ENCODE results near the gene TCF3. TPM values are rescaled to one million over a fixed set of nuclear protein-coding genes. Genes with fewer than 3 reads are reported as not detected.

The TCF3 gene
- total RNA-seq, 1 experiment from 2014 or later, result 304 TPM

DNA sequence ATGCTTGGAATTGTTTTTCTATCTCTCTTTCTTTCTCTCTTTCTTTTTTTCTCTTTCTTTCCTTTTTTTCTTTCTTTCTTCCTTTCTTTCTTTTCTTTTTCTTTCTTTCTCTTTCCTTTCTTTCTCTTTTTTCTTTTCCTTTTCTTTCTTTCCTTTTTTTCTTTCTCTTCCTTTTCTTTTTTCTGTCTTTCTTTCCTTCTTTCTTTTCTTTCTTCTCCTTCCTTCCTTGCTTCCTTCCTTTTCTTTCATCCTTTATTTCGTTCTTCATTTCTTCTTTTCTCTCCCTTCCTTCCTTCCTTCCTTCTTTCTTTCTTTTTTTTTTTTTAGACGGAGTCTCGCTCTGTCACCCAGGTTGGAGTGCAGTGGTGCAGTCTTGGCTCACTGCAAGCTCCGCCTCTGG, 82.4 kb downstream of the TCF3 start:
- peaks cover 3% of the 10 kb centered on the region for H3K79me1 ChIP-seq (ENCODE audit: insufficient read depth, low read depth, low read length, poor library complexity, severe bottlenecking)

More for the DNA sequence above, 82.4 kb downstream of the TCF3 start:
- Histone ChIP-seq H4K5ac (ENCODE audit: insufficient read length, low read depth, low read length) (no peak overlapping the region), H2BK15ac (ENCODE audit: low read depth, low read length) (no peak overlapping the region), H3K27me3 (ENCODE audit: insufficient read depth, low read length) (no peaks in the 10 kb centered on the region; the same call in 1 of the 2 replicates), H3K4ac (ENCODE audit: low read depth, low read length) (no peak overlapping the region), H2AK5ac (ENCODE audit: insufficient read length, low read length) (no peak overlapping the region), H3K27ac (ENCODE audit: insufficient read length, low read depth, low read length) (no peak overlapping the region), H3K9ac (ENCODE audit: extremely low read depth, insufficient read length, low read length) (no peak overlapping the region), H3K56ac (ENCODE audit: insufficient read length, low read depth, low read length) (no peak overlapping the region), H3K9me3 (ENCODE audit: control insufficient read depth, low read depth, low read length) (no peaks in the 10 kb centered on the region), H3K23me2 (ENCODE audit: insufficient read length, low read depth, low read length, poor library complexity, severe bottlenecking) (no peaks in the 10 kb centered on the region), H2BK12ac (ENCODE audit: insufficient read length, low read depth, low read length) (no peak overlapping the region), H2AFZ (ENCODE audit: low read length) (no peak overlapping the region), H2BK5ac (ENCODE audit: insufficient read length, low read length) (no peak overlapping the region), H4K91ac (ENCODE audit: insufficient read length, low read depth, low read length) (no peak overlapping the region), H2BK20ac (ENCODE audit: low read depth, low read length, poor library complexity, severe bottlenecking) (no peak overlapping the region), H4K20me1 (ENCODE audit: control insufficient read depth, insufficient read depth, insufficient read length) (no peaks in the 10 kb centered on the region), H3K4me2 (ENCODE audit: insufficient read depth, insufficient read length, low read length) (no peak overlapping the region), H3K4me1 (ENCODE audit: insufficient read depth, low read length) (no peaks in the 10 kb centered on the region), H3T11ph (ENCODE audit: low read length) (no peak overlapping the region), H4K8ac (replicated peaks; ENCODE audit: insufficient read length, low read depth, low read length) (no peak overlapping the region), H3K23ac (ENCODE audit: insufficient read length, low read depth, low read length) (no peak overlapping the region), H3K14ac (ENCODE audit: insufficient read depth, low read length) (no peak overlapping the region), H3K79me2 (ENCODE audit: insufficient read depth, low read length) (peaks cover 11% of the 10 kb centered on the region; the same call in 1 of the 2 replicates), H3K18ac (ENCODE audit: insufficient read length, low read depth, low read length) (no peak overlapping the region), H2BK120ac (ENCODE audit: low read depth, low read length, poor library complexity, severe bottlenecking) (no peak overlapping the region)
- Mint-ChIP-seq H3K9me3 (peaks cover 2 to 3% of the 10 kb centered on the region in 2 experiments; a peak in 2 of 5 replicates), H3K27ac (no peak overlapping the region; a peak in 1 of 7 replicates), H3K4me1 (peaks cover 2 to 14% of the 10 kb centered on the region in 2 experiments; a peak in 3 of 4 replicates), H3K36me3 (ENCODE audit: insufficient read depth in 1 of 3, low read depth in 3 of 3) (peaks cover 2 to 5% (median 5%) of the 10 kb centered on the region in 3 experiments; a peak in 5 of 7 replicates), H3K4me3 (peak overlapping the region in 1 of 2 experiments; percentile 43; a peak in 2 of 5 replicates), H3K27me3 (ENCODE audit: low read depth) (peaks cover 38% of the 10 kb centered on the region)
- 100% methylated on average over 1 of the region's 4 CpGs for WGBS (ENCODE audit: extremely low coverage, insufficient read length, low lambda C conversion rate)
- TF ChIP-seq, protein P1, sequence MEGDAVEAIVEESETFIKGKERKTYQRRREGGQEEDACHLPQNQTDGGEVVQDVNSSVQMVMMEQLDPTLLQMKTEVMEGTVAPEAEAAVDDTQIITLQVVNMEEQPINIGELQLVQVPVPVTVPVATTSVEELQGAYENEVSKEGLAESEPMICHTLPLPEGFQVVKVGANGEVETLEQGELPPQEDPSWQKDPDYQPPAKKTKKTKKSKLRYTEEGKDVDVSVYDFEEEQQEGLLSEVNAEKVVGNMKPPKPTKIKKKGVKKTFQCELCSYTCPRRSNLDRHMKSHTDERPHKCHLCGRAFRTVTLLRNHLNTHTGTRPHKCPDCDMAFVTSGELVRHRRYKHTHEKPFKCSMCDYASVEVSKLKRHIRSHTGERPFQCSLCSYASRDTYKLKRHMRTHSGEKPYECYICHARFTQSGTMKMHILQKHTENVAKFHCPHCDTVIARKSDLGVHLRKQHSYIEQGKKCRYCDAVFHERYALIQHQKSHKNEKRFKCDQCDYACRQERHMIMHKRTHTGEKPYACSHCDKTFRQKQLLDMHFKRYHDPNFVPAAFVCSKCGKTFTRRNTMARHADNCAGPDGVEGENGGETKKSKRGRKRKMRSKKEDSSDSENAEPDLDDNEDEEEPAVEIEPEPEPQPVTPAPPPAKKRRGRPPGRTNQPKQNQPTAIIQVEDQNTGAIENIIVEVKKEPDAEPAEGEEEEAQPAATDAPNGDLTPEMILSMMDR (conservative IDR thresholded peaks at IDR 0.05), result no peak
- no peak for DNase-seq

All from H9 (cell line).